HTR-8/SVneo (cell line): ENCODE measurements around the gene SAG.

Source experiments
- DNase-seq: peaks from one replicate; pipeline ENCODE4 v3.0.0; 2011; ENCODE audit warnings: low spot score, mixed read lengths; ENCODE audit not compliant: insufficient read length
- FAIRE-seq: peaks from 2 replicates; lab custom pipeline; 2011; peaks lifted over from hg19 to GRCh38; lab: Jason Lieb, UNC

The SAG gene

GRCh38 chr2:233307565-233307964 lies at the start of gene SAG:
Gene SAG, plus strand, starts transcription at chr2:233307816. Its CDS starts 1,374 bp downstream, at chr2:233309190.
- FAIRE-seq (no peak), DNase-seq (no peak)

GRCh38 chr2:233258211-233258610 lies 49.4 kb upstream of the SAG start:
- no peak for FAIRE-seq

GRCh38 chr2:233259730-233260129 lies 47.9 kb upstream of the SAG start:
- DNase-seq = no peak
- no peak for FAIRE-seq

More at GRCh38 chr2:233258211-233258610, 49.4 kb upstream of the SAG start:
- no peak for DNase-seq

GRCh38 chr2:233260661-233261060 lies 47.0 kb upstream of the SAG start:
- FAIRE-seq (no peak), DNase-seq (no peak)

- no peak for FAIRE-seq
- DNase-seq = no peak
These were observed 45.6 kb upstream of the SAG start for GRCh38 chr2:233261819-233262555.

GRCh38 chr2:233262562-233262961 lies 45.1 kb upstream of the SAG start:
- FAIRE-seq (no peak), DNase-seq (no peak)

- FAIRE-seq (no peak), DNase-seq (no peak)
These were observed 44.5 kb upstream of the SAG start for GRCh38 chr2:233263045-233263570.

- FAIRE-seq = no peak
- DNase-seq = no peak
These were observed 42.9 kb upstream of the SAG start for GRCh38 chr2:233264667-233265066.

- FAIRE-seq = no peak
- no peak for DNase-seq
These were observed 41.7 kb upstream of the SAG start for GRCh38 chr2:233265899-233266431.

- no peak for DNase-seq
- no peak for FAIRE-seq
These were observed 41.1 kb upstream of the SAG start for GRCh38 chr2:233266481-233266880.

GRCh38 chr2:233267516-233268245 lies 39.9 kb upstream of the SAG start:
- FAIRE-seq (no peak), DNase-seq (no peak)

- DNase-seq (no peak), FAIRE-seq (no peak)
These were observed 37.2 kb upstream of the SAG start for GRCh38 chr2:233270366-233270765.

GRCh38 chr2:233270951-233271350 lies 36.7 kb upstream of the SAG start:
- FAIRE-seq = no peak
- DNase-seq = no peak

GRCh38 chr2:233271693-233272092 lies 35.9 kb upstream of the SAG start:
- FAIRE-seq = no peak
- DNase-seq = no peak

- FAIRE-seq (no peak), DNase-seq (no peak)
These were observed 34.5 kb upstream of the SAG start for GRCh38 chr2:233273120-233273519.

- FAIRE-seq (no peak), DNase-seq (no peak)
These were observed 32.4 kb upstream of the SAG start for GRCh38 chr2:233275223-233275622.

GRCh38 chr2:233278921-233279320 lies 28.7 kb upstream of the SAG start:
- FAIRE-seq (no peak), DNase-seq (no peak)

GRCh38 chr2:233280114-233280693 lies 27.4 kb upstream of the SAG start:
- DNase-seq (no peak), FAIRE-seq (no peak)

GRCh38 chr2:233281553-233281952 lies 26.1 kb upstream of the SAG start:
- DNase-seq = no peak
- FAIRE-seq = no peak

GRCh38 chr2:233281992-233282603 lies 25.5 kb upstream of the SAG start:
- no peak for DNase-seq
- FAIRE-seq = no peak
